HG02884 (cell line): ENCODE data around the gene SNURF.
"Not testable (repeated sequence)": the region's sequence is repeated elsewhere in the genome, so short reads cannot be mapped to it uniquely, and the experiment has no call there.

Source experiments
- ATAC-seq: cut with Tn5 transposase; IDR thresholded peaks from one replicate; pipeline ENCODE4 v1.9.1; 2021; ENCODE audit warnings: mild to moderate bottlenecking, moderate library complexity; ENCODE audit not compliant: unreplicated experiment

SNURF gene, protein sequence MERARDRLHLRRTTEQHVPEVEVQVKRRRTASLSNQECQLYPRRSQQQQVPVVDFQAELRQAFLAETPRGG

DNA sequence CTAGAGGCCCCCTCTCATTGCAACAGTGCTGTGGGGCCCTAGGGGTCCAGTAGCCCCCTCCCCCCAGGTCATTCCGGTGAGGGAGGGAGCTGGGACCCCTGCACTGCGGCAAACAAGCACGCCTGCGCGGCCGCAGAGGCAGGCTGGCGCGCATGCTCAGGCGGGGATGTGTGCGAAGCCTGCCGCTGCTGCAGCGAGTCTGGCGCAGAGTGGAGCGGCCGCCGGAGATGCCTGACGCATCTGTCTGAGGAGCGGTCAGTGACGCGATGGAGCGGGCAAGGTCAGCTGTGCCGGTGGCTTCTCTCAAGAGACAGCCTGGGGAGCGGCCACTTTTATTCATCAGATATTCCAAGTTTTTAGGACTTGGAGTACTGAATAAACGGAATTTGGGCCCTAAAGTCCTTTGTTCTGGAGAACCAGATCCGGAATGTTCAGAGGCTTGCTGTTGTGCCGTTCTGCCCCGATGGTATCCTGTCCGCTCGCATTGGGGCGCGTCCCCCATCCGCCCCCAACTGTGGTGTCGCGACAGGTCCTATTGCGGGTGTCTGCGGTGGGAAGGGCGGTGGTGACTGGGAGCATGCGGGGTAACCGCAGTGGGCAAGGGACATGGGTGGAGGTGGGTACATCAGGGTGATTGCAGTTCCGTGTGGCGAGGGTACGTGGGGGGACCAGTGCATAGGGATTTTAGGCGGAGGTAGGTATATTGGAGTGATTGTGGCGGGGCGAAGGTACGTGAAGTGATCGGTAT lies at the start of gene SNURF, which contains the start of gene SNRPN:
Gene SNURF (plus strand): TSS at position 205 of the 748 bp plus-strand sequence. CDS start 62 bp downstream, at position 267.
Gene SNRPN (plus strand): TSS at position 205 of the 748 bp plus-strand sequence. CDS start 19,467 bp downstream, outside the sequence.
- ATAC-seq: peak; percentile 57

DNA sequence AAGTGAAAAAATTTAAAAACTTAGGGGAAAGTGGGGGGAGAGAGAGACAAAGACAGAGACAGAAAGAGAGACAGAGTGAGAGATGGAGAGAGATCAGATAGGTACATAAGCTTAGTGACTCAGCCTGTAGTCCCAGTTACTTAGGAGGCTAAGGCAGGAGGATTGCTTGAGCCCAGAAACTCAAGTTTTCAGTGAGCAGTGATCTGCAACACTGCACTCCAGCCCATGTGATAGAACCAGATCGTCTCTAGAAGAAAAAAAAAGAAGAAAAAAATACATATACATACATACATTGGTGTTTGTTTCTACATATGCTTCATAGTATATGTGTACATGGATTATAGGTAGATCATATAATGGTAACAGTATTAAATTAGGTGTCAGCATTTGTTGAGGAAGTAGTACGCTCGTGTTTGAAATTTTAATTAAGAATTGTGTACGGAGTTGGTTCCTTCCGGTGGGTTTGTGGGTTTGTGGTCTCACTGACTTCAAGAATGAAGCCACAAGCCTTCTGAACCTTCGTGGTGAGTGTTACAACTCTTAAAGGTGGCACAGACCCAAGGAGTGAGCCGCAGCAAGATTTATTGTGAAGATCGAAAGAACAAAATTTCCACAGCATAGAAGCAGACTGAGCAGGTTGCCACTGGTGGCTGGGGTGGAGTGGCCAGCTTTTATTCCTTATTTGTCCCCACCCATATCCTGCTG lies 38.3 kb upstream of the SNURF start:
- no peak for ATAC-seq

DNA sequence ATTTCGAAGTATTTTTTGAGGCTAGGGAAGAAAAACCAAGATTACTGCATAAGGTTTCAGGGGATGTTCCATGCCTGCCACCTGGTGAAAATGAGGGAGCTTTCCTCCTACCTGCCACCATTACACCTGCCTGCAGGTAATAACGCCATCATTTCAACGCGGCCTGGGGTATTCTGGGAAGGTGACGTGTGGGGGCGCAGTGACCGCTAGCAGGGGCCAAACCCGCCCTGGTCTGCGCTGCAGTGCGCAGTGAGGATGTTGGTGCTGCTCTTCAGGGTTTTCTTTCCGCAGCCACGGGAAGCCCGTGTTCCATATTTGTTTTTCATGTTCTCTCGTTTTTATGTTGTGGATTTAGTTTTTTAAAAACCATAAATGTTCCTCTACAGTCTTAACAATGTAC lies 37.4 kb upstream of the SNURF start:
- ATAC-seq: no peak

DNA sequence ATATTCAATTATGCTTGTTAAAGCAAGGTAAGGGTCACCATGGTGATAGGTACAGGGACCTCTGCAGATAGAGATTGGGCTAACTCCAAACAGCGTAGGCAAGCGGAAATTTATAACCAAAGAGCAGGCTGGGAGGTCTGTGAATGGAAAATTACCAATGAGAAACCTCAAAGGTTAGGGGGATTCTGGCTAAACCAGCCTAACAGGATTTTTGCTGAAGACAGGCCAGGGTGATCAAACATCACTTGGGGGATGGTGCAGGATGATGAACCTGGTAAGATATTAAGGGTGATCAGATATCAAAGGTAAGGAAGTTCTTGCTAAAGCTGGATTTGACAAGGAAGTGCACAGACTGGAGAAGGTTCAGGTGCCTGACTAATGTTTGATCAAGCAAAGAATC lies 35.3 kb upstream of the SNURF start:
- ATAC-seq: no peak

DNA sequence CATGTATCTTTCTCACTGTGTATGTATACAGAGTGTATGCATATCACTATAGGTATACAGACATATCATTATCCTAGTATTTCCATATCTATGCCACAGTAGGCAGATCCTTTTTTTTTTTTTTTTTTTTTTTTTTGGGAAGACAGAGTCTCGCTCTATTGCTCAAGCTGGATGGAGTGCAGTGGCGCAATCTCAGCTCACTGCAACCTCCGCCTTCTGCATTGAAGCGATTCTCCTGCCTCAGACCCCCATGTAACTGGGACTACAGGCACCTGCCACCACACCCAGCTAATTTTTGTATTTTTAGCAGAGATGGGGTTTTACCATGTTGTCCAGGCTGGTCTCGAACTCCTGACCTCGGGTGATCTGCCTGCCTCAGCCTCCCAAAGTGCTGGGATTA lies 32.0 kb upstream of the SNURF start:
- ATAC-seq: not testable (repeated sequence)

DNA sequence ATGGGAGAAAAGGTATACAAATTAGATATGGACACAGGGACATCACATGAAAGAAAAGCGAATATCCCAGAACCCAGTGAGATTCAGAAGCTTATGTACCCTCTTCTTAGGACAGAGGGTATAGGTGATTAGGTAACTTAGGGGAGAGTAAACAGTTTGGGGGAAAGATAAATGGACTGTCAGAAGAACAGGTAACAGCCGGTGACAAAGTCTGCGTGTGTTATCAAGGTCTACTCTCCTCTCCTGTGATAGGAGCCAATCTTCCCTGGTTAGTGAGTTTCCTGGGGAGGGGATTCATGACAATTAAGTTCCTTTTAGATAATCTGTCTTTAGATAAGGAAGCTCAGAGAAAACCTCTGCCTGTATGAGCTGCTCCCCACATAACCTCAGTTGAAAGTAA lies 30.6 kb upstream of the SNURF start:
- ATAC-seq: no peak

DNA sequence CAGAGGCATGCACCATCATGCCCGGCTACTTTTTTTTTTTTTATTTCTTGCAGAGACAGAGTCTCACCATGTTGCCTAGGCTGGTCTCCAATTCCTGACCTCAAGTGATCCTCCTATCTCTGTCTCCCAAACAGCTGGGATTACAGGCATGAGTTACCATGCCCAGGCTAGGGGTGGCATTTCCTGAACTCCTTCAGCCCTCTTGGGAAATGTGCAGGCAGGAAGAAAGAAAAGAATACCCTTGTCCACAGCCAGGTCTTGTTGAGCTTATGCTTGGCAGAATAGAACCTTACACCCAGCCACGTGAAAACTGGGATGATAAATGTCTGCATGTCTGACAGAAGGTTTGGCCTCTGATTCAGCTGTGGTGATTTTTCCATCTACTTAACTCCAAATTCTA lies 30.2 kb upstream of the SNURF start:
- no peak for ATAC-seq

DNA sequence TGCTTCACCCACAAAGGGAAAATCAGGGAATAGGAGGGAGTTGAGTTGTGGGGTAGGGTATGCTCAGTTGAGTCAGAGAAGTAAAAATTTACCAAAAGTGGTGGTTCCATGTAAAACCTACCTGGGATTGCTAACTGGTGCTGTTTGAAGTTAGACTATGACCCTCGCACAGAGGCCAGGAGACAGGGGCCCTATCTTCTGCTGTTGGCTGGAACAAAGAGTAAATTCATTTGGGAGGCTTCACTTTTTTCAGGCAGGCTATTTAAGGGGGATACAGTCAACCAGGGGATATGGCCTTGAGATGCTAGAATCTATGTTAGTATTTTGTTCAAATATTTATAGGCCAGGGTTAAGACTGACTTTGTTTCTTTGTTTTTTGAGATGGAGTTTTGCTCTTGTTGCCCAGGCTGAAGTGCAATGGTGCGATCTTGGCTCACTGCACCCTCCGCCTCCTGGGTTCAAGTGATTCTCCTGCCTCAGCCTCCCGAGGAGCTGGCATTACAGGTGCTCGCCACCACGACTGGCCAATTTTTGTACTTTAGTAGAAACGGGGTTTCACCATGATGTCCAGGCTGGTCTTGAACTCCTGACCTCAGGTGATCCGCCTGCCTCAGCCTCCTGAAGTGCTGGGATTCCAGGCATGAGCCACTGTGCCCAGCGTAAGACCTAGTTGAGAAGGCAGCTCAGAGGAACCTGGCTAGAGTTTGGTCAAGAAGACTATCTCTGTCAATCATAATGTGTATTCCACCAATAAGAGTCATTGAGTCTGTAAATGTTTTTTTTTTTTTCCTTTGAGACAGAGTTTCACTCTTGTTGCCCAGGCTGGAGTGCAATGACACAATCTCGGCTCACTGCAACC lies 22.7 kb upstream of the SNURF start:
- not testable (repeated sequence) for ATAC-seq

DNA sequence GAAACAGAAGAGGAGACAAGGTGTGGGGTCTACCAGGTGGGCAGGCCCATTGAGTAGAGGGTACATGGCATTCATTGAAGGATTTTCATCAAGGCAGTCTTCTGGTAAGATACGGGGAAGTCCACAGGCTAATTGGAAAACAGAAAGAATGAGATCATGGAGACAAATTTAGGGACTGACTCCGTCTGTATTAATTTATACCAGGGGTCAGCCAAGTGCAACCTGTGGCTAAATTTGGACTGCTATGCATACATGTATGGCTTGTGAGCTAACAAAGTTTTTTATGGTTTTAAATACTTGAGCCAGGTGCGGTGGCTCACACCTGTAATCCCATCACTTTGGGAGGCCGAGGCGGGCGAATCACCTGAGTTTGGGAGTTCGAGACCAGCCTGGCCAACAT lies 21.1 kb upstream of the SNURF start:
- no peak for ATAC-seq

DNA sequence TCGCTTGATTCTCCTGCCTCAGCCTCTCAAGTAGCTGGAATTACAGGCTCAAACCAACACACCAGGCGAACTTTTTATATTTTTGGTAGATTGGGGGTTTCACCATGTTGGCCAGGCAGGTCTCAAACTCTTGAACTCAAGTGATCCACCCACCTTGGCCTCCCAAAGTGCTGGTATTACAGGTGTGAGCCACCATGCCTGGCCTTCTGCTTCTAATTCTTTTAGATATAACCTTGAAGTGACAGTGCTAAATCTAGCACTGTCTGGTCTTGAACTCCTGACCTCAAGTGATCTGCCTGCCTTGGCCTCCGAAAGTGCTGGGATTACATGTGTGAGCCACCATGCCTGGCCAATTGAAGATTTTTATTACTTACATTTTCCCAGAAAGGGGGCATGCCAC lies 16.6 kb upstream of the SNURF start:
- not testable (repeated sequence) for ATAC-seq

DNA sequence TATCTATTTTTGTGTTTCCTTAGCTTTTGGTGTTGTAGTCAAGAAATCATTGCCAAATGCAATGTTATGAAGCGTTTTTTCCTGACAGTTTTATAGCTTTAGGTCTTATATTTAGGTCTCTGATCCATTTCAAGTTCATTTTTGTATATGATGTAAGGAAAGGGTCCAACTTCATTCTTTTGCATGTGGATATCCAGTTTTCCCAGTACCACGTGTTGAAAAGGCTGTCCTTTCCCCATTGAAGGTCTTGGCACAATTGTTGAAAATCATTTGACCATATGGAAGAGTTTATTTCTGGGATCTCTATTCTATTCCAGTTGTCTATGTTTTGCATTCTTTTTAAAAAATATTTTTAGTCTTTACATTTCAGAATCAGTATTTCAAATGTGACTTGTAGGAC lies 14.6 kb upstream of the SNURF start:
- no peak for ATAC-seq

DNA sequence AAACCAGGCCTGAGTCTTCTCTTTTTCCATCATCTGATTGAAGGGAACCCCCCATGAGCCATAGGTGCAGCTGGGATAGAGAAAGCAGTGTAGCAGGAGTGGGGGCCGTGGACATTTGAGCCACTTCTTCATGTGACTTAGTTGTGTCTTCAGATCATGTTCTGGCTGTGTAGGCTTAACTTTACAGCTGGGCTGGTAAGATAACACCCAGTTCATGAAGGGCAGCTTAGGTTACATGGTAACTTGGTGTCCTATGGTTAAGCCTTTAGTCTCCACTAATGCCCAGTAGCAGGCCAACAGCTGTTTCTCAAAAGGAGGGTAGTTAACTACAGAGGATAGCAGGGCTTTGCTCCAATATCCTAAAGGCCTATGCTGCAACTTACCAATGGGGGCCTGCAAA lies 11.4 kb upstream of the SNURF start:
- no peak for ATAC-seq

DNA sequence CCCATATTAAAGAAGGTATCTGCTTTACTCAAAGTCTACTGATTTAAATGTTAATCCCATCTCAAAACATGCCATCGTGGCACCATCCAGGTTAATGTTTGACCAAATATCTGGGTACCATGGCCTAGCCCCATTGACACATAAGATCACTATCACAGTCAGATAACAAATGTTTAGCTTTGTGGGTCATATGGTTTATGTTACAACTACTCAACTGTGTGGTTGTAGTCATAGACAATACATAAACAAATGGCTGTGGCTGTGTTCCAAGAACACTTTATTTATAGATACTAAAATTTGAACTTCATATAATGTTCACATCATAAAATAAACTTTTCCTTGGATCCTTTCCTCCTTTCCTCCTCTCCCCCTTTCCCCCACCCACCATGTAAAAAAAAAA lies 9.8 kb upstream of the SNURF start:
- no peak for ATAC-seq

DNA sequence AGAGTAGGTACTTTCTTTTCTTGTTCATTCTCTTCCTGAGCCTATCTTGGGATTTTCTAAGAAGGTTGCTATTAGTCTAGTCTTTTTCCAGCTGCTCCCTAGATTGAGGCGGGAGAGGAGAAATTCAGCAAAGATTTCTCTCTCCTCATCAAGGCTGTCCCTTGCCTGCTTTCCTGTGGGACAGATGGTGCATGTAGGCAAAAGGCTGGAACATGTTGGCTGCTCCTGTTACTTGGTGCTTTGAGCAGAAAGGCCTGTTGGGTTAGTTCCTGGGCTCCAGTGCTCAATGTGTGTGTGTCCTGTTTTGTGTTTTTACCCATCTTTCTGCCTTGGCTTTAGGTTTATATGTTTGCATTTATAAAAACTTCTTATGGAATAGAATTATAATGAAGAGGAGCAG lies 9.1 kb upstream of the SNURF start:
- ATAC-seq: no peak

DNA sequence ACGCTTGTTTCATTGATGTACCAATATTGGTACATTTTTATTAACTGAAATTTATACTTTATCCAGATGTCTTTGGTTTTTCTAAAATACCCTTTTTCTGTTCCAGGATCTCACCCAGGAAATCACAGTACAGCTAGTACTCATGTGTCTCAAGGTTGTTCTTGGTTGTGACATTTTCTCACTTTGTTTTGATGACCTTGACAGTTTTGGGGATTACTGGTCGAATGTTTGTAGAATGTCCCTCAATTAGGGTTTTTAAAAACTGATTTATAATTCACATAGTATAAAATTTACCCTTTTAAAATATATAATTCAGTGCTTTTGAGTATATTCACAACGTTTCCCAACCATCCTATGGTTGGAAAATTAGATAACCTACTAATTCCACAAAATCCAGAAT lies 6.3 kb upstream of the SNURF start:
- ATAC-seq: no peak

DNA sequence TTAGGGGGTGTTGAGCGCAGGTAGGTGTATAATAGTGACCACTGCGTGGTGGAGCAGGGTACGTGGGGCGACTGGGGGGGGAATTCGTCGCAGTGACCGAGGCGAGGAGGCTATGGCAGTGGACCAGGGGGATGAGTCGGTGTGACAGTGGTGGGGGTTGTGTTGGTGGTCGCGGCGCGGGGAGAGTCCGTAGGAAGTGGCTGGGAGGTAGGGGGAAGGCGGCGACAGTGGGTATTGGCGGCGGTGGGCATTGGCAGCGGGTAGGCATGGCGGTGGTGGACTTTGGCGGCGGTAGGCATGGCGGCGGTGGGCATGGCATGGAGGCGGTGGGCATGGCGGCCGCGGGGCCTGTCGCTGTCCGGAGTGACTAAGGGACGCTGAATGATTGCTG lies 739 bp downstream of the SNURF start:
- no peak for ATAC-seq

DNA sequence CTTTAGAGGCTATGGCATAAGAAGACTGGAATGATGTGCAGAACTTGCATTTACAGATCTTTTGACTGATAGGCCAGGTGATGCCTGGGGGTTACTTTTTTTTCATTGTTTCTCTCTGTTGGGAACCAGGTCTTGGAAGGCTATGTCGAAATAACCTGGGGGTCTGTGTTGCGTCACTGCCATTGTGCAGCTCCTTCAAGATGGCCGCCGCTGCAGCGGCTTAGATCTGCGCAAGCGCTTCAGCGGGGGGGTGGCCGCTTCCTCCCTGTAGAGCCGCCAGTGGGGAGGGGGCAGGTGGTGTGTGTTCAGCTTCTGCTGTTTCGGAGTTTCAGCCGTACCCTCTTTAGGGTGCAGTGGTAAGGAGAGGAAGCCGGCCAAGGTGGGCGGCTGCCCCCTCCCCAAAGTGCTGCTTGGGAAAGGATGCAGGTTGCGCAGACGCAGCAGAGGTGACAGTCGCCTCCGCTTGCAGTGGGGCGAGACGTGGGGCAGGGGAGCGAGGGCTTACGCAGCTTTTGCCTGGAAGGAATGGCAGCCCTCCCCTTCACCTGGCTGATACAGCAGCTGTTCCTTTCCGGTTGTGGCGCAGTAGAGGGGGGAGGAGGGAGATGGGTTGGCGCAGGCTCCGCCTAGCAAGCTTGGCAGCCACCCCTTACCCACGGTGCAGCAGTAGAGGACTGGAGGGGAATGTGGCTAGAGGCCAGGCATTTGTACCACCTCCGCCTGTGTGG lies 1.5 kb downstream of the SNURF start:
- ATAC-seq: peak; percentile 60

DNA sequence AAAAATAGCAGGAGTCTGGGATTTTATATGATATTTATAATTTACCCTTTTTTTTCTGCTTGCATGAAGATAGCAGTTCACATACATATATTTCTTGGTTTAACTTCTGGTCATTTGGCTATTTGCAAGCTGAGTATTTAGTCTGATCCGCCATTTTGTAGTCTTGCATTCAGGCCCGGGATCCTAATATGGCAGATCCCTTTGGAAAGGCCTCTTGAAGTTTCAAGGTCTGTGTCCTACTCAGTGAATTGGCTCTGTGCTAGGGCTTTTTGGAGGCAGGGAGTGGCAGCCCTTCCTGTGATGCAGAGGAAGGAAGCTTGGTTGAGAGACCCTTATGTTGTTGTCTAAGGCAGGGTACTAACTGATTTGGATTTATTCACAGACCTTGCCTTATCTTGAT lies 2.9 kb downstream of the SNURF start:
- no peak for ATAC-seq

DNA sequence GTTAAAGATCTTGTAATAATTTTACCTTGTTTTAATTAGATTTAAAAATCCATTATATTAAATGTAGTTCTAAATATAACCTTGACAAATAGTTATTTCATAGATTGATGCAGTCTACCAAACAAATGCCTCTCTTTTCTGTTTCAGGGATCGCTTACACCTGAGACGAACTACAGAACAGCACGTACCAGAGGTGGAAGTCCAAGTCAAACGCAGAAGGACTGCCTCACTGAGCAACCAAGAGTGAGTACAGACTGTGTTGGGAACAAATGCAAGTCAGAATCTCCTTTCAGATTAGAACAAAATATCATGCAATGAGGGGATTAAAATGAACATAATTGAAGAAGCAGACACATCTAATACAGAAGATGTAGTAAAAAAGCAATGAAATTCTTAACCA lies 7.2 kb downstream of the SNURF start:
- ATAC-seq: no peak

DNA sequence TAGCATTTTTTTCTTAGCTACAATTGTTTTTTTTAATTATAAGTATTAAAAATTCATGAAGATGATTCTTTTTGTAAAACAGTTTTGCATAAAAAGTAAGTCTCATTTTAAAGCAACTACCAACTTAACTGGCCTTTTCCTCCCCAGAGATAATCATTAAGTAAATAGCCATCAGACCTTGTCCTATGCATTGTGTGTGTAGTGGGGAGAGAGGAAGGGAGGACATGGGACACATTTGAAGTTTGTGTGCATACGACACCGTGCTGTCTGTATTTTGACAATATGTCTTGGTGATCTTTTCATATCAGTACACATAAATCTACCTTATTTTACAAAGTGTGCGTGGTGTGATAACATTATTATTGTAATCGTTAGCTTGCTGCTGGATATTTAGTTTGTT lies 8.1 kb downstream of the SNURF start:
- ATAC-seq: no peak
